Measurements from ENCODE around the gene PPY. TPM values are rescaled to one million over a fixed set of nuclear protein-coding genes. Genes with fewer than 3 reads are reported as not detected.

PPY gene
- total and polyA plus RNA-seq, 2 experiments from 2014 or later, result not detected

DNA sequence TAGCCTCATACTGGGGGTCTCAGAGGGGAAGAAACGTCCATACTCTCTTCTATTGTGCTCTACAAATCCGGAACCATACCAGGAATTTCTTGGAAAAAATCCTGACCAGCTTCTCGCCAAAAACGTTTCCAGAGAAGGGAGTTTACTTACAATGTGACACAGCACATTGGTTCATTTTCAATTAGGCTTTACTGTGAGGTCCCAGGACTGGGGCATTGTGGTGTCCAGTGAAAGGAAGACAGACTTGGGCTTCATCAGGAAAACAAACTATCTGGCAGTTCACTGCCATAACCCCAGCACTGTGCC is 49.7 kb downstream of the PPY start:
- H3K36me3 ChIP-seq (replicated peaks; ENCODE audit: insufficient read depth, low read depth), result no peaks in the 10 kb centered on the region
- 45% methylated on average over 4 of the region's 4 CpGs for WGBS (ENCODE audit: low lambda C conversion rate, missing lambda C conversion rate)
- no peaks in the 10 kb centered on the region for H3K9me3 ChIP-seq (ENCODE audit: low read depth)
- H3K4me2 ChIP-seq, result no peak overlapping the region
- TF ChIP-seq EZH2phosphoT487 (IDR thresholded peaks at IDR 0.05; ENCODE audit: low read depth, severe bottlenecking, unreplicated experiment) (no peak), CTCF (IDR thresholded peaks at IDR 0.05; ENCODE audit: poor library complexity) (no peak), EZH2 (IDR thresholded peaks at IDR 0.05; ENCODE audit: borderline replicate concordance) (no peak)
- no peak overlapping the region for H2AFZ ChIP-seq
- no peaks in the 10 kb centered on the region for H3K9me2 ChIP-seq (replicated peaks; ENCODE audit: insufficient read depth)
- no peaks in the 10 kb centered on the region for H3K27me3 ChIP-seq
- H4K20me1 ChIP-seq (ENCODE audit: insufficient read depth, poor library complexity, severe bottlenecking), result no peaks in the 10 kb centered on the region
- DNase-seq (ENCODE audit: low spot score), result no peak
- no peaks in the 10 kb centered on the region for H3K4me1 ChIP-seq (ENCODE audit: insufficient read depth)
- H3K27ac ChIP-seq, result no peak overlapping the region
- no peaks in the 10 kb centered on the region for H3K79me2 ChIP-seq
- no peak overlapping the region for H3K4me3 ChIP-seq

GRCh38 chr17:43891851-43892646 is 50.2 kb downstream of the PPY start:
- Histone ChIP-seq H2AFZ (no peak overlapping the region), H3K36me3 (replicated peaks; ENCODE audit: insufficient read depth, low read depth) (no peaks in the 10 kb centered on the region), H3K4me3 (no peak overlapping the region), H3K9me2 (replicated peaks; ENCODE audit: insufficient read depth) (no peaks in the 10 kb centered on the region), H3K9me3 (ENCODE audit: low read depth) (no peaks in the 10 kb centered on the region), H3K27ac (no peak overlapping the region), H3K27me3 (no peaks in the 10 kb centered on the region), H3K4me2 (no peak overlapping the region), H3K79me2 (no peaks in the 10 kb centered on the region), H3K4me1 (ENCODE audit: insufficient read depth) (no peaks in the 10 kb centered on the region), H4K20me1 (ENCODE audit: insufficient read depth, poor library complexity, severe bottlenecking) (no peaks in the 10 kb centered on the region)
- WGBS (ENCODE audit: low lambda C conversion rate, missing lambda C conversion rate), result 87% methylated on average over 5 of the region's 5 CpGs
- no peak for TF ChIP-seq CTCF (IDR thresholded peaks at IDR 0.05; ENCODE audit: poor library complexity)
- no peak for TF ChIP-seq EZH2phosphoT487 (IDR thresholded peaks at IDR 0.05; ENCODE audit: low read depth, severe bottlenecking, unreplicated experiment)
- TF ChIP-seq EZH2 (IDR thresholded peaks at IDR 0.05; ENCODE audit: borderline replicate concordance), result no peak
- DNase-seq (ENCODE audit: low spot score), result no peak

Other genes with a start within 250 kb of the PPY start
- not detected in 2 replicates for gene SOST, start 183.7 kb downstream of the PPY start, total RNA-seq
- not detected in 2 replicates for gene SOST, start 183.7 kb downstream of the PPY start, polyA plus RNA-seq
- gene DUSP3, start 163.5 kb downstream of the PPY start, total RNA-seq, result 76.8 and 79.3 TPM in 2 replicates
- 65.5 and 73.8 TPM in 2 replicates for gene DUSP3, start 163.5 kb downstream of the PPY start, polyA plus RNA-seq
- gene CFAP97D1, start 162.0 kb downstream of the PPY start, total RNA-seq, result 0.10 TPM in 1 of 2 replicates, not detected in the other
- not detected in 2 replicates for gene CFAP97D1, start 162.0 kb downstream of the PPY start, polyA plus RNA-seq
- 2.1 and 3.2 TPM in 2 replicates for gene MPP3, start 109.3 kb downstream of the PPY start, total RNA-seq
- gene MPP3, start 109.3 kb downstream of the PPY start, polyA plus RNA-seq, result 5.1 and 10.9 TPM in 2 replicates
- not detected in 2 replicates for gene CD300LG, start 95.3 kb downstream of the PPY start, total RNA-seq
- not detected in 2 replicates for gene CD300LG, start 95.3 kb downstream of the PPY start, polyA plus RNA-seq
- gene MPP2, start 34.9 kb downstream of the PPY start, total RNA-seq, result 1.3 and 4.1 TPM in 2 replicates
- gene MPP2, start 34.9 kb downstream of the PPY start, polyA plus RNA-seq, result 1.1 and 1.4 TPM in 2 replicates
- 3.2 TPM in 1 of 2 replicates, not detected in the other for gene PYY, start 11.5 kb upstream of the PPY start, total RNA-seq
- 0.28 and 16.9 TPM in 2 replicates for gene PYY, start 11.5 kb upstream of the PPY start, polyA plus RNA-seq
- gene NAGS, start 62.1 kb upstream of the PPY start, total RNA-seq, result 11.2 and 14.0 TPM in 2 replicates
- gene NAGS, start 62.1 kb upstream of the PPY start, polyA plus RNA-seq, result 8.0 and 14.4 TPM in 2 replicates
- gene TMEM101, start 72.5 kb upstream of the PPY start, total RNA-seq, result 41.0 and 43.3 TPM in 2 replicates
- gene TMEM101, start 72.5 kb upstream of the PPY start, polyA plus RNA-seq, result 27.8 and 33.4 TPM in 2 replicates
- gene LSM12, start 124.2 kb upstream of the PPY start, total RNA-seq, result 40.4 and 44.7 TPM in 2 replicates
- gene LSM12, start 124.2 kb upstream of the PPY start, polyA plus RNA-seq, result 44.5 and 45.8 TPM in 2 replicates
- gene G6PC3, start 128.3 kb upstream of the PPY start, total RNA-seq, result 36.1 and 38.8 TPM in 2 replicates
- gene G6PC3, start 128.3 kb upstream of the PPY start, polyA plus RNA-seq, result 132 and 140 TPM in 2 replicates
- 28.5 and 33.9 TPM in 2 replicates for gene HDAC5, start 181.2 kb upstream of the PPY start, total RNA-seq
- 32.3 and 42.7 TPM in 2 replicates for gene HDAC5, start 181.2 kb upstream of the PPY start, polyA plus RNA-seq
- gene HROB, start 199.5 kb upstream of the PPY start, total RNA-seq, result 1.8 and 2.0 TPM in 2 replicates
- 5.7 and 5.9 TPM in 2 replicates for gene HROB, start 199.5 kb upstream of the PPY start, polyA plus RNA-seq
- gene ASB16, start 228.2 kb upstream of the PPY start, total RNA-seq, result 0.23 TPM in 1 of 2 replicates, not detected in the other
- 0.71 and 2.0 TPM in 2 replicates for gene ASB16, start 228.2 kb upstream of the PPY start, polyA plus RNA-seq
- 27.7 and 31.3 TPM in 2 replicates for gene TMUB2, start 244.5 kb upstream of the PPY start, total RNA-seq
- gene TMUB2, start 244.5 kb upstream of the PPY start, polyA plus RNA-seq, result 46.8 and 54.6 TPM in 2 replicates